Astrocyte of the hippocampus (primary cell): ENCODE measurements around the gene ISYNA1.

Source experiments
- DNase-seq: peaks from one replicate; pipeline ENCODE4 v3.0.0; 2011; ENCODE audit warnings: low read depth, low spot score

ISYNA1 gene

DNA sequence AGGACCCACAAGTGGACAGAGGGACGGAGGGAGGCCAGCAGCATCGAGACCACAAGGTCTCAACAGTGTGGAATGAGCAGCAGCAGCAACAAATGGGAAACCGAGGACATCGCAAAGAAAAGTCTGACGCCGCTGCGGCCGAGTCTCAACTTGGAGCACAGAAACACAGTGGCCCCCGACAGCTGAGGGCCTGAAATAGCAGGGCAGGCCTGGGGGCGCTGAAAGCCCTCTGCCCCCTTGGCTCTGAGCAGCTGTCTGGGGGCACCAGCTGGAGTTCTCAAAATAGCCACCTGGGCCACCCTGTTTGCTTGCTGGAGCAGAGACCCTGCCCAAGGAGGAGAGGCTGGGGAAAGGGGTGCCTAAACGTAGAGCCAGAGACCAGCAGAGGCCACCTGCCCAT is 5.9 kb upstream of the ISYNA1 start:
- DNase-seq: no peak

- DNase-seq: no peak
These were observed 5.5 kb upstream of the ISYNA1 start for GRCh38 chr19:18443406-18443805.

GRCh38 chr19:18442941-18443340 is 5.0 kb upstream of the ISYNA1 start:
- no peak for DNase-seq

DNA sequence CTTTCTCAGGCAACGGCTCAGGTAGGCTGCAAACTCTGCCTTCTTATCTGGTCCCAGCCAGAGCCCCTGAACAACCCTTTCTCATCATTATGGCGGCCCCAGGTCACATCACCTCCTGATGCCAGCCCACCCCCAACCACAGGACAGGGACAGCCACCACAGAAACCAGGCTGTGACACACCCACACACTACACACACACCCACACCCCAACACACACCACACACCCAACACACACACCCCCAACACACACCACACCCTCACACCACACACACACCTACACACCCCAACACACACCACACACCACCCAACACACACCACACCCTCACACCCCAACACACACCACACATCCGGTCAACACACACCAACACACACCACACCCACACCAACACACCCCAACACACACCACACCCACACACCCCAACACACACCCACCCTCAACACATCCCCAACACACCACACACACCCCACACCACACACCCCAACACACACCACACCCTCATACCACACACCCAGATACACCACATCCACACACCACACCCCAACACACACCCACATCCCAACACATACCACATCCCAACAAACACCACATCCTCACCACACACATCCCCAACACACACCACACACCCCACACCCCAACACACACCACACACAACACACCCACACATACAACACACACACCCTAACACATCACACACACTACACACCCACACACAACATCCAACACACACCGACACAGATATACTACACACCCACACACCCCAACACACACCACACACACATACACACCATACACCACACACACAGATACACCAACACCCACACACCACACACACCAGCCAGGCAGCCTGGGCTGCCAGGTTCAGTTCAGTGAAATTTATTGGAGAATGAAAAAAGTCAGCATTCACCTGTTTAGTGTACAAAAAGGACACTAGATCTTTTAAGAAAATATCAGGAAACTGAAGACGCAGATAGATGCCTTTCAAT is 4.2 kb upstream of the ISYNA1 start:
- no peak for DNase-seq

- no peak for DNase-seq
These were observed 3.2 kb upstream of the ISYNA1 start for GRCh38 chr19:18440936-18441803.

GRCh38 chr19:18440415-18440877 is 2.5 kb upstream of the ISYNA1 start:
- DNase-seq: no peak

DNA sequence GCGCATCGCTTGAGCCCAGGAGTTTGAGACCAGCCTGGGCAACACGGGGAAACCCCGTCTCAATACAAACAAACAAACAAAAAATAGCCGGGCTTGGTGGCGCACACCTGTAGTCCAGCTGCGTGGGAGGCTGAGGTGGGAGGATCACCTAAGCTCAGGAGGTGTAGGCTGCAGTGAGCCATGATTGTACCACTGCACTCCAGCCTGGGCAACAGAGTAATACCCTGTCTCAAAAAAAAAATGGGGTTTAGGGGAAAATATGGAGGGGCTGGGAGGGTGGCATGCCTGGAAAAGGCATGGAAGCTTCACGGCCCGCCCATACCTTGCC is 1.9 kb upstream of the ISYNA1 start:
- no peak for DNase-seq

DNA sequence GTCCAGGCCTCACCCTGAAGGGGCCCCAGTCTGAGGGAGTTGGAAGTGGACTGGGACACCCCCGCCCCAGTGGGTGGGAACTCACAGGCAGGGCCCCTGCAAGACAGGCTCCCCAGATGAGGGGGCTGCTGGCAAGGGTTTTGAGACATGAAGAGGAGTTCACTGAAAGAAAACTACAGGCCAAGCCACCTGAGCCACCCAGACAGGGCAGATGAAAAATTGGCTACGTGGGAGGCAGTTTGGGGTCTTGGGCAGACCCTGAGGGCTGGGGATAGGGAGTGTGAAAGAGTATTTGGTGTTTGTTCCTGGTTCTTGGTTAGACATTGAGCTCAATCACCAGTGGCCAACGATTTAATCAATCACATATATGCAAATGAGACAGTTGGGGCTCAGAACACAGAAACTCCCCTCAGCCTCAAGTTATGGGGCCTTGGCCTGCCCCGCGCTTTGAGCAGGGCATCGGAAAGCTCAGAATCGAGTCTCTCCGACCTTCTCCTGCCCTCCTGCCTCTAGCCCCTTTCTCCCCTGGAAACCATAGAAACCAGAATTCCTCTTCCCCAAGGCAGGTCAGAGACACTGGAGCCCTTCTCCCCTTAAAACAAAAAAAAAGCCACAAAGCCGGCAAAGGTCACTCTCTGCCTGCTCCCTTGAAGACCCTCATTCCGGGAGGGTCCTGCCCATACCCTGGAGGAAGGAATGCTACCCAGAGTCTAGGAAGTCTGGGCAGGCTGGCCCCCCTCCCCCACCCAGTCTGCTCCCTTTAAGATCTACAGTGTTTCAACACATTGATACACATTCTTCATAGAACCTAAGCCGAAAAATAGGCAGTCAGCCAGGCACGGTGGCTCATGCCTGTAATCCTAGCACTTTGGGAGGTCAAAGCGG is 1.3 kb upstream of the ISYNA1 start:
- DNase-seq: peak; percentile 79

DNA sequence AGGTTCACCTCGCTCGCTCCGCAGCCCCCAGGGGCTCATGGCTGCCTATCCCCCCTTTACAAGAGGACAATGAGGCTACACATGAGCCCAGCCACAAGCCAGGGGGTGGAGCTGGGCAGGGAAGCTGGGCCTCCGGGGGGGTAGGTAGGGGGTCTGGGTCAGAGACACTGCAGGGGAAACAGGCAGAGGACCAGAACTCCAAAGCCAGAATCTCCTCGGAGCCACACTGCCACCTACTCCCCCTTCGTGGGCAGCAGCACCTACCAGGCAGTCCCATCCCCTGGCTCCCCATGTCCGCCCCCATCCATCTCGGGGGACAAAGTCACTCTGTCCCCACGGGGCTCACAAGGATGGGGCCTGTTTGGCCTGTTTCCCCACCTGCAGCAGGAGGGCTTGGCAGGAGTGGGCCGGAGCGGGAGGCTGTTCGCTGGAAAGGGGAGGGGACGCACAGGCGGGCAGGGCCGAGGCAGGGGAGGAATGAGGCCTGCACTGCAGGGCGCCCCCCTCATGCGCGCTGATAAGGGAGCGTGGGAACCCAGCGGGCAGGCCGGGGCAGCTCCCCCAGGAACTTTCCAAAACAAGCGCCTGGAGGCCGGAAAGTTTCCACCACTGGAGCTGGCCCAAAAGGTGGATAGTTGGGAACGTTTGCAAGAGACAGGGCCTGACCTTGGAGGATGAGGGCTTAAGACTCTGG is 545 bp upstream of the ISYNA1 start:
- peak; percentile 73 for DNase-seq

DNA sequence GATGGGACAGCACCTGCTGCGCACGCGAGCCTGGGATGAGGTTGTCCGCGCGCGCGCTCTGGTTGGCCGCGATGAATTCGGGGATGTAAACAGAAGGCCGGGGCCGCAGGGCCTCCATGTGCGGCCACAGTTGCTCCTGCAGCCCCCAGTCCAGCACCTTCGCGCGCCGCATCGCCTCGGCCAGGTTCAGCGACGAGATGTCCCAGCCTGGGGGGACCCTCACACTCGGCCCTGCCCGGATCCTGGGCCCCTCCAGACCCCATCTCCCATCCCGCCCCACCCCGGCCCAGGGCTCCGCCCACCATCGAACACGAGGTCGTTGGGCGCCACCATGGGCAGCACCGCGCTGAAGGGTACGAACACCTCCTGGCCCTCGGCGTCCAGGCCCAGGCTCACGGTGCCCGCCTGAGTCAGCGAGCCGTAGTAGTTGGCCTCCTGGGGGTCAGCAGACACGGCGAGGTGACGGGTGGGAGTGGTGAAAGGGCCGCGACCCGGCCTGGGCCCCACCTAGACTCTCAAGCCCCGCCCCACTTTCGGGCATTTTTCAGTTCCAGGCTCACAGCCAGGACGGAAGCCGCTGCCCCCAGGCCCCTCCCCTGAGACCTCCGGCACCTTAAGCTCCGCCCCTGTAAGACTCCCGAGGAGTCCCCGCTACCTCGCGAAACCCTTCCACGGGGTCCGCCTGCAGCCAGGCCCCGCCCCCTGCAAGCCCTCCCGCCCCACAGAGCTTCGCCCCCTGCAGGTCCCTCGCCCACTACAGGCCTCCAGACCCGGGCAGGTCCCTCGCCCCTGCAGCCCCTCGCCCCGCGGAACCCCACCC is 1.1 kb downstream of the ISYNA1 start:
- DNase-seq: peak; percentile 94

DNA sequence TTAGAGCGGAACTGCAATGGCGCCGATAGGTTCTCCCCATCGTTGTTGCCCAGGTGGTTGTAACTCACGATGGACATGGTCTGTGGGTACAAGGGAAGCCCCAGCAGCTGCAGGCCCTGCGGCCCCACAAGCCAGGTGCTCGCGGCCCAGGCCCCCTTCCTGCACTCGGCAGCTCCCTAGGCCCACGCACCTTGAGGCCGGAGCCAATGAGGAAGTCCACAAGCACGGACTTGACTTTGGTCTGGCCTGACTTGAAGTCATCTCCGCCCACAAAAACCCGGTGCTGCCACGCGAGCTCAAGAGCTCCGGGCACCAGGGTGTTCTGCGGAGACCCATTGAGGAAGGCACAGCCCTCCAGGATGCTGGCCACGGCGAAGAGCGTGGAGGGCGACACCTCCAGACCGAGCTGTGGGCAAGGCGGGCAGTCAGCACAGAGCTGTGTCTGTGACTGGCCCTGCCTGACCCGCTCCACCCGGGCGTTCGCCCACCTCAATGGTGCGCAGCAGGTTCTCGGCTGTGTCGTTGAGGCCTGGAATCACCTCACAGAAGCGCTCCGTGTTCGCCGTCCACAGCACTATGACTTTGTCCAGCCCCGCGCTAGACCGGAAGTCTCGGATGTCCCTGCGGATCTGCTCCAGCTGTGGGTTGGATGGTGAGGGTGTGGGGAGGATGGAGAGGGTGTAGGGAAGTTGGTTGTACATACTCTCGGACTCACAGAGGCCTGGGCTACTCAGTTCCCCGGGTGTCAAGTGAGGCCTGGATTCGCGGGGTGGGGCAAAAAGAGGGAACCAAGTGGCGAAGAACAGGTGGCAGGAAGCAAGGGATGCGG is 1.9 kb downstream of the ISYNA1 start:
- no peak for DNase-seq

GRCh38 chr19:18435178-18435841 is 2.6 kb downstream of the ISYNA1 start:
- no peak for DNase-seq

- no peak for DNase-seq
These were observed 3.3 kb downstream of the ISYNA1 start for GRCh38 chr19:18434411-18435175.

- DNase-seq: peak; percentile 60
These were observed 4.1 kb downstream of the ISYNA1 start for GRCh38 chr19:18433735-18434398.

DNA sequence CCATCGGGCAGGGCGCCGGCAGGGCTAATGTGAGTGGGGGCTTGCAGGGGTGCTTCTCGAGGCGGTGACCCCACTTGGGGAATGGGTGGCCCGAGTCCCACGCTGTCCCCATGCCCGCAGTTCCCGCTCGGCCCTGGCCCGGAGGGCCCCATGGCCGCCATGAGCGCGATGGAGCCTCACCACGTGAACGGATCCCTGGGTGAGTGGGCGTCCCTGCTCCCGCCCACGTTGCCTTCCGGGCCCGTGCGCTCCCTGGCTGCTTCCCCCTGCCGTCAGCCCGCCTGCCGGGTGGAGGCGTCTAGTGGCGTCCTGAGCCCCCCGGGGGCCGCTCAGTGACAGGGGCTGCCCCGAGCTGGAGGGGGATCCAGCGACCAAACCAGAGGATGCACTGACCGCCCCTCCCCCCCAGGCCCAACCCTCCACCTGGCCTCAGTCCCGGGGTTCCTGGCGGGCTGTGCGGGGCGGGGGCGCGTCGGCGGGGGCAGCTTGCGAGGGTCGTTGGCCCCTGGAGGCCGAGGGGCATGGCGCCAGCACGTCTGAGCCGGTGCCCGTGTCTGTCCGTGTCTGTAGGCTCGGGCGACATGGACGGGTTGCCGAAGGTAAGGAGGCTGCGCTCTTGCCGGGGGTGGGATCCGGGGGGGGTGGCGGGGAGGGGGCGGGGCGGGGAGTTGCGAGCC is 4.8 kb downstream of the ISYNA1 start:
- DNase-seq: peak; percentile 60

GRCh38 chr19:18432275-18433014 is 5.5 kb downstream of the ISYNA1 start:
- no peak for DNase-seq
